Hypothalamus (tissue), 51 donors: ENCODE results near the gene NELL1.

Experiments used
- DNase-seq, 51 donors: peaks; one replicate each; lab custom pipeline; 2025; lab: John Stamatoyannopoulos, UW

The NELL1 gene

DNA sequence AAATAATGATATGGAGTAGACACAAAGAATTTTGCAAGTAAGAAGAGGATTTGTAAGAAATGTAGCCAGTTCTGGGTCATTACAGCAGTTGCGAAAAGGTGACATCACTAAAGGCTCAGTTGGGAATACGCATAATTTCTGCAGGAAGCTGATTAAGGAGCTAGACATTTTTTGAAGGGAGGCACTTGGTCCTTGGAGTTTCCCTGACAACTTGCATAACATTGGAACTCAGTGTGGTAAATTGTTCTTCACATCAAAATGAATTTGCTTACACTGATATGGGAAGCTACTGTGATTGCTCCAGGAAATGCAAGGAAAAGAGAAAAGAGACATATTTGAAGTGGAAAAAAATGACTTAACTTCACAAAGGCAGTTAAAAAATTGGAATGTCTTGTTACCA, 626.1 kb downstream of the NELL1 start:
- DNase-seq = no peak

DNA sequence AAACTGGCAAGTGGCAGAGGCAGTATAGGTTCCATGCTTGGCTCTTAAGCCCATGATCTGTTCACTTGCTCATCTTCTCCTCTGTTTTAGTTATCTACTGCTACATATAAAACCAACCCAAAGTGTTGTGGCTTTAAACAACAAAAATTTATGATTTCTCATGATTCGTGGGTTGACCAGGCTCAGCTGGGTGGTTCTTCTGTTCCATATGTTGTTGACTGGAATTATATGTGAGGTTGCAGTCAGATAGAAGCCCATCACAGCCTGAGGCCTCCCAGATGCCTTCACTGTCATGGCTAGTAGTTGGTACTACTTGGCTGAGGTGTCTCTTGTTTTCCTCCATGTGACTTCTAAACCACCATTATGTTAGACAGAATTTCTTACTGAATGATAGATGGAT, 632.6 kb downstream of the NELL1 start:
- DNase-seq = no peak

DNA sequence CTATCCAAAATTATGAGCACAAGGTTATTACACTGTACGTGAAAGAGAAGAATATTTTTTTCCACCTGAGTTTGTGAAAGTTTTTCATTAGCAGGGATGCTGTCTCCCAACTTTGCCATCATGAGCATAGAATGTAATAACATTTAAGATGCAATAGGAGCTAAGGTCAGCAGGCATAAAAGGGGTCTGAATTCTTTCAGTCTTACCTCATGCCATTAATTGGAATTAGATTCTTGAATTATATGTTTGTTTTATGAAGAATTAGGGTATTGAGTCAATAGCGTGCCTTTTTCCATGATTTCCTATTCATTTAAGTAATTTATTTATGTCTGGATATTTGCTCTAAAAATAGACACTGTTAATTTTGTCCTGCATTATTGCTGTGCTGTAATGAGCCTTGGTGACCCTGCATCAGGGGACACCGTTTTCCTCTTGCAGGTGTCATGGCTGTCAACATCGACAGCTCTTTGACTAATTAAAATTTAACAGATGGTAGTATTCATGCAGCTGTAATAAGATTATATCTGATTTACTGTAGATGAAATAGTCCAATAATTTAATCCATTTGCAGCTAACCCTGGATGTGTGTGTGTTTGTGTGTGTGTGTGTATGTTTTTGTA, 637.5 kb downstream of the NELL1 start:
- DNase-seq = no peak

DNA sequence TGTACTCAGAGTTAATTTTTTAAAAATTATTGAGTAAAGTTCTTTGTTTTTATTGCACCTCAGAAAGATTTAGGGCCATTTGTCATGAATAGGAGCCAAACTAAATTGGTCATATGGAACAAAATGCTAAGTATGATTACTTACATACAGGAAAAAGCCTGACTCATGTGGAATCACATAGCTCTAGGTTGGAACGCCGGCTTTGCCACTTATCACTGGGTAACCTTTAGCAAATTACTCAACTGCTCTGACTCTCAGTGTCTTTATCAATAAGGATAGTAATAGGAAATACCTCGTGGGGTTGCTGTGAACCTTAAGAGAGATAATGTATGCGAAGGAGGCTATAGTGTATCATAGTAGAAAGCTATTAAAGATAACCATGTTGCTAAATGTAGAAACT, 638.5 kb downstream of the NELL1 start:
- no peak for DNase-seq

DNA sequence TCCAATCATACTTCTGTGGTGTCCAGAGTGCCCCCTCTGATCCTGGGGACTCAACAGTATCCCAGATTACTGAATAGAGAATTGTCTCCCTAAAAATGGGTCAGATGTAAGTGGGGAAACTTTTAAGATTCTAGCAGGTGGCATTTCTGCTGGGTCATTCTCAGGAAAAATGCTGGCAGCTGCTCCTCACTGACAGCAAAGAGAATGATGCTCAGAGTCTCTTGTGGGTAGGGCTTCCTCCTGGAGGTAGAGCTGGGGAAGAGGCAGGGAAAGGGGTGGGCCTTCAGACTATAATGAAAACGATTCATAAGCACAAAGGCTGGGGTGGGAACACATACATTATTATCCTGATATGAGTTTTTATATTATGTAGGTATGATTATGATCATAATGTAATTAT, 647.2 kb downstream of the NELL1 start:
- no peak for DNase-seq

DNA sequence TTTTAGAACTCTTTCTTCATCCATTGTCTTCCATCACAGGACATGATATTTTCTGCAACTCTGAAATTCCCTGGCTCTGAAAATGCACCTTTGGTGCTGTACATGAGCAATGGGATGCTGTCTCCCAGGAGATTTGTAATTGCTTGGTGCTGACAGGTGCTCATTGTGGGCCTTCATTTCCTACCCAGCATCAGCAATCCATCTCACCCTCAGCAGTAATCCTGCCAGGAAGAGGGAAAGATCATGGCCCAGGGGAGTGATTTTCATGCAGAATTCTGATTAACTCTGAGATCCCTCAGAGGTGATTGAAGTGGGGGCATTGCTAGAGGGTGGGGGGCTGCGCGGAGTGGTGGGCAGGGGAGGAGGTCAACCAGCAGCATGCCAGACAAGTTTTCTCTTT, 651.7 kb downstream of the NELL1 start:
- DNase-seq = no peak

DNA sequence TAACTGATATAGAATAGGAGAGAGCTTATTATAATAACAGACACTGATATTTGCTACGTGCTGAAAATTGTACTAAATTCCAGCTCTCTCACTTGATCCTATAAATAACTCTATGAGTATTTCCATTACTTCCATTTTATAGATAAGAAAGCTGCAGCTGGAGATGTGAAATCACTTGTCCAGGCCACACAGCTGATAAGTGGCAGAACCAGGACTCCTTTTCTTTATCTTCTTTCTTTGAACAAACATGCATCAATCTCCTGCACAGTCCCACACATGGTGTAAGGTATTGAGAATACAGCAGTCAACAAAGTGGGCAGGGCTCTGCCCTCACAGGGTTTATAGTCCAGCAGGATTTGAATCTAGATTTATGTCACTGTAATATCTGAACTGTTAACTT, 652.1 kb downstream of the NELL1 start:
- DNase-seq = no peak

DNA sequence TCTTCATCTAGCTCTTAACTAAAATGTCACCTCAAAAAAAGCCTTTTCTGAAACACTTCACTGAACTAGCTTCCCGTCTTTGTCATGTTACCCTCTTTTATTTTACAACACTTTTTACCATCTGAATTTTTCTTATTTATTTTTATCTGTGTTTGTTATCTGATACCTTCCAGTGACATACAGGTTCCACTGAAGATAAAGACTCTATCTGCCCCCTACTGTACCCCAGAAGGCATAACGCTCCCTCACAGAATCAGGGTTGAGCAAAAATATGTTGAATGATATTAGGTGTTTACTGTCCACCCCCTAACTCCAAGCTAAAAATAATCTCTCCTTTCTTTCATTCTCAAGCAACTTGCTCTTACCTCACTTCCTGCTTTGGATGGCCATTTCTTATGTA, 654.2 kb downstream of the NELL1 start:
- no peak for DNase-seq

DNA sequence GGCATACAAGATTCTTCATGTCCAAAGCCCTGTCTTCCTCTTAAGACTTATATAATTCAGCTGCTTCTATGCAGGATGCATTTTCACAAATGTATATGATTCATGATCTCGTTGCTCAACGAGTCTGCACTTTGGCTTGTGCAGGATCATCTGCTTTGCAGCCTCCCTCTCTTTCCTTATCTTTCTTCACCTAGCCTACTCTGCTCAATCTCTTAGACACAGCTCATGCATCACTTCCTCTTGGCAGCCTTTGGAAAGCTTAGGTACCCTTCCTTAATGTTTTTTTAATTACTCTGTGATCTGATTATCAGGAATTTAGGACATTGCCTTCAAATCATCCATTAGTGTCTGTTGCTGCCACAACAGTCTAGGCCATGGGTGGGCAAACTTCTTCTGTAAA, 673.8 kb downstream of the NELL1 start:
- DNase-seq = no peak

DNA sequence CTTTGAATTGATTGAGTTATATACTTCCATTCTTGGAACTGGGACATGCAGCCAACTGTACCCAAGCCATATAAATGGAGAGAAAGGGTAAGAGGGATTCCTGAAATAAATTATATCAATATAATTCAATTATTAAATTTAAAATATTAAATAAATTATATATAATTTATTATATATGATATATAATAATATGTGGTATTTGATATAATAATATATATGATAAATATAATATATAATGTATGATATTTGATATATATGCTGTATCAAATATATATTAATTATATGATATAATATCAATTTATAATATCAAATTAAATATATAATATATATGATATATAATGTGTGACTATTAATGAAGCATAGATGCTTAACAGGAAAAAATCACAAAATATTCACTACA, 677.0 kb downstream of the NELL1 start:
- no peak for DNase-seq

DNA sequence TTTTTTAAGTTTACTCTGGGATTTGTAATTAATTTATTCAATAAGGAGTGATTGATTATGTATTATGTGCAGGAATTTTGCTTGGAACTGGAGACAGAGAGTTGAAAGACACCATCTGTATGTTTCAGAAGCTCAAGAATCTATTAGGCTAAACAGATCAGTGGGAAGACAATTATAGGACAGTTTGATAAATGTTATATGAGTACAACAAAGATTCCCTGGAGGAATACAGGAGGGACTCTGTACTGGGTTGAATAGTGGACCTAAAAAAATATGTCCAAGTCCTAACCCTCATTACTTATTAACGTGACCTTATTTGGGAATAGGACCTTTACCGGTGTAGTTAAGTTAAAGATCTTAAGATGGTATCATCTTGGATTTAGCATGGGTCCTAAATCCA, 681.2 kb downstream of the NELL1 start:
- DNase-seq = no peak

DNA sequence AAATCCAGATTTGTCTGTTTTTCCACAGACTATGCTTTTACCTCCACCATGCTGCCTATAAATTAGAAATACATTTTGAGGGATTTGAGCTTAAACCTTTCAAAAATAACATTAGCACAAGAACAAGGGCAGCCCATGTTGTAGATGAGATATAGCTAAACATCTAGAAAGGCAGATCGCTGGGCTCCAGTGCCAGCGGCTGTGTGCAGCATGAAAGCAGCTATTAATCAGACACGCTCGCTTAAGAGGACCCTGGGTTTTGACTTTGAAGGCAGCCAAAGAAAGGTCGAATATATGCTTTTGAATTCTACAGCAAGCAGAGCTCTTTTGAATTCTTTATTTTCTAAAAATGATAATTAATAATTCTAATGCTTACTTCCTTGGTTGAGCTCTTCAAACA, 684.0 kb downstream of the NELL1 start:
- DNase-seq = no peak

DNA sequence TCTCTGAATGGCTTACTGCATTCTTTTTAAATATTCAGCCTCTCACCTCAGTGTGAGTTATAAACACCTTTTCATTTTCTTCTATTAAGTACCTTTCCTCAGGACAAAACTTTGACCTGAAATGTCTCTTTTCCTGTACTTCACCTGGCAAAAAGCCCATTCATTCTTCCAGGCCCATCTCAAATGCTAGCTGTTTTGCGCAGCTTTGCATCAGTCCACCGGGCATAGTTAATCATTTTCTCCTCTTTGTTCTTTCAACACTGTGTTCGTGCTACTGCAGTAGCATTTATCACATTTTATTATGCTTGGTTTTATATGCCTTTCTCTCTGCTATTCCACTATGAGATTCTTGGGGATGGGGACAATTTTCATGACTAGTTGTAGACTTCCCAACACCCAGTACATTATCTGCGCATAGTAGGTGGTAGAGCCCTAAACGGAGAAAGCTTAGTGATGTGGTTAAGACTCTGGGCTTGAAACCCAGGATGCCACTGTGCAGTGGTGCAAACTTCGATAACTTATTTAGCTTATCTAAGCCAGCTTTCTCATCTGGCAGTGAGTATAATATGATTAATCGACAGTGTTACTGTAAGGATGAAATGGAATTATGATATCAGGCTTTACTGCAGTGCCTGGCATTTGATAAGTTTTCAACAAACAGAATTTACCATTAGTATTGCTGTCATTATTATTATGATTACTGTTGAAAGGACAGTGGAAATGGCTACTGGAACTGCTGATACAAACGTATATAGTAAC, 695.7 kb downstream of the NELL1 start:
- no peak for DNase-seq

DNA sequence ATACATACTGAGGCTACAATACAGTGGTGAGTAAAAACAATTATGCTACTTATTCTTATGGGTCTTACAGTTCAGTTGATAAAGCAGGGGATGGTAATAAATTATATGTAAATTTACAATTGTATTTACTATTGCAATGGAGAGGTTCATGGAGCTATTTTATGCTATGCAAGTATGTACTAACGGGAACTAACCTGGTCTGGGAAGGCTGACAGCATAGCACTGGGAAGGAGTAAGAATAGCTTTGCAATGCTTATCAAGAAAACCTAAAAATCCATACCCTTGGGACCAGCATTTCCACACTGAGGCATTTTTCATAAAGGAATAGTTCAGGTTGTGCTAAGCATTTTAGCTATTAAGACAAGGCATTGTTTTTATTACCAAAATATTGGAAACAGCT, 700.6 kb downstream of the NELL1 start:
- no peak for DNase-seq

DNA sequence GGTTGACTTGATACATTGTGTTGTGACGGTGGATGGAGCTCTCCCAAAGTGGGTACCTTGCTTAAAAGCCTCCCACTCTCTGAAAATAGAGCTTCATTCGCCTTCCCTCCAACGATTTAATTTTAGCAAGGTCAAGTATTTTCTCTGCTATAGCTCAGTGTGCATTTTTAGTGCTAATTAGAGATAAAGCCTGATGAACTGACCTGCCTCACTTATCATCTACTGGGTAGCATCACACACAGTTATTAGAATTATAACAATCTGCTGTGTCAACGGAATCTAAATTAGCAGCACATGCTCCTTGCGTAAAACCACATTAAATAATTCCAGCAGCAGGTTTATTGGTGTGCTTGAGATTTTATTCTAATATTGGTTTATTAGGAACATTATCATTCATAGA, 701.7 kb downstream of the NELL1 start:
- no peak for DNase-seq

DNA sequence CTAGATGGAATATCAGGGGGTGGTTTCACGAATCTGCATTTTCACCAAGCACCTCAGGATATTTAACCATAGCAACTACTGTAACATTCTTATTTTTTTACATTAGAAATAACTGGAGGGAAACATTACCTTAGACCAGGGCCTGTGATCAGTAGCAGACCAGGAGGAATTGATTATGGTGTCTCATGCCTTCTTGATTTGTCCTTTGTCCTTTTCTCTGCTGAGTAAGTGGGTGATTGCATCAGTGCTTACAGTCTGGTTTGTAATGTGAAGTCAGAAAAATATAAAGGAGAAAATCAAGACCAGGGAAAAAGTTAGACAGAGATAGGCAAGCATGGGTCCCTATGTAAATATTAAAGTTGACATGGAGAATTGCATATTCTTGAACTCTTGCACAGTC, 703.3 kb downstream of the NELL1 start:
- no peak for DNase-seq

DNA sequence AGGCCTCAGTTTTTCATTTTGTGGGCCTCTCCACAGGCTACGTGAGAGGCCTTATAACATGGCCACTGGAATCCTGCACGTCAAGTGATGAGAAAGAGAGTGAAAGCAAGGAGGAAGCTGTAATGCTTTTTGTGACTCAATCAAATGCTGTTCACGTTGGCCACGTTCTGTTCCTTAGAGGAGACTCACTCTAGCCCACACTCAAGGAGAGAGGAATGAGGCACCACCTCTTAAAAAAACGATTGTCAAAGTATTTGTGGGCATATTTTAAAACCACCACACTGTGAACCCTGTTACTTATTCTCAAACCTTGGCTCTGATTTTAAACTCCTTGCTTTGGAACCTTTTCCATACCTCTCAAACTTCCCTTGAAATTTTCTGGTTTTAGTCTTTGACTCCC, 705.0 kb downstream of the NELL1 start:
- no peak for DNase-seq

DNA sequence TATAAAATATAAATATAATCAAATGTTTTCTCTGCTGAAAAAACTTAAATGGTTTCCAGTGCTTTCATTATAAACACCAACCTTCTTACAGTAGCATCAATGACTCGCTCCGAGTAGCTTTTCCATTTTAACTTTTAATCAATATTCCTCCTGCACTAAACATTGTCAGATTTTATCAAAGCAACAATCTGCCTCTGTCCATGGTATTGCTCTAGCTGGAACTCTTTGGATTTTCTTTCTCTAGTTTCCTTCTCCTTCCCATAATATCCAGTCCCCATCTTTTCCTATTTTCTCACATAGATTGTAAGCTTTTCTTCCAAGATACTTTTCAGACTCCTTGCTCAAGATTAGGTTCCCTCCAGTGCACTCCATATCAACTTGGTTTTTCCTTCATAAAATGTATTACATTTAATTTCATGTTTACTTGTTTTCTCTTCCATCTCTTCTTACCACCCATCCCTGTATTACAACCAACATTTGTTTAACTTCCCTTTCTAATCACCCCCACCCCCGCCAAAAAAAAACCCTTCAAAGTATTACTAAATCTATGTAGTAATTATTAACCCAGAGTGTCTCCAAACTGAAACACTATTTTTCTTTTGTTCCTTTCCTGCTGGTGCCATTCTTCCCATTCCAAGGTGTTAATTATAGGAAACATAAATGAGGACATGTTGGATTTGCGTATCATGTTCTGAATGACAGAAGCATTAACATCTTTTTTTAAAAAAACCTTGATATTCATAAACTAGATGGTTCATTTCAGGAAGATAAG, 716.5 kb downstream of the NELL1 start:
- DNase-seq = no peak

DNA sequence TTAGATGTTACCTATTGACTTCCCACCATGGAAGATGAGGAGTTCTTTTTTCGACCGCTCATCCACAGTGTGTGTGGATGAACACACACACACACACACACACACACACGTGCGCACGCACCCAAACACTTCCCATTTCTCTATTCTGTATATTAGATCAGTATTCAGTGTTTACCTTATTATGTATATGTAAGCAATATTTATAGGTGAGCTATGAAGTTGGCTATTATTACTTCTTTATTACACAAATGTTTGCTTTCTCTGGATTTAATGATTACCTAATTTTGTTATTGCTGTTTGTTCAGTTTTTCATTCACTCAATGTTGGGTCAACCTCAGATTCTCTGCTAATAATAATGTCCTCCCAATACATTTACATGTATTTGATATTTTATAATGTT, 721.0 kb downstream of the NELL1 start:
- no peak for DNase-seq

DNA sequence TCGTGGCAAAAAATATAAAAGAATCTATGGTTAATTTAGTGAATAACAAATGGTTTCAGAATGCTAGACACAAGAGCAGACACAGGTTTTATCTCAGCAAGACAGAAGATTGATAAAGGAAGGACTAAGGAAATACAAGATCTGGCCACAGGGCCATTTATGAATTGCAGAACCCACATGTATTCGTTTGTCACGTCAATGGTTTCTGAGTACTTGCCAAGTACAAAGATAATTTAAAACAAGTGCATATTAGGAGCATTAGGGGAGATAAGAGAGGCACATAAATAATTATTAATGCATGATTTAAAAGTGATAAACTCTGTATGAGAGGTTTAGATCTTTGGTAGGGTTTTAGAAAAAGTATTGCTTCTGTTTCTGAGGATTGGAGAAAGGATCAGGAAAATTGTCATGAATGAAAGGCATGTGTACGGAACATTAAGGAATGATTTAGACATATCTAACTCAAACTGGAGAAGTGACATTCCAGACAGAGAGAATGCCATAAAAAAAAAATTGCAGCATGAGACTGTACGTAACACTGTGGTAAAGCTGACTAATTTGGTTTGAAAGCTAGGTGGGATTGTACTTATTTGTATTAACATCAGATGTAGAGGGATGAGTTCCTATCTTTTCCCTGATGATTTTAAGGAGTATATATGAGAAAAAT, 727.1 kb downstream of the NELL1 start:
- DNase-seq = no peak

DNA sequence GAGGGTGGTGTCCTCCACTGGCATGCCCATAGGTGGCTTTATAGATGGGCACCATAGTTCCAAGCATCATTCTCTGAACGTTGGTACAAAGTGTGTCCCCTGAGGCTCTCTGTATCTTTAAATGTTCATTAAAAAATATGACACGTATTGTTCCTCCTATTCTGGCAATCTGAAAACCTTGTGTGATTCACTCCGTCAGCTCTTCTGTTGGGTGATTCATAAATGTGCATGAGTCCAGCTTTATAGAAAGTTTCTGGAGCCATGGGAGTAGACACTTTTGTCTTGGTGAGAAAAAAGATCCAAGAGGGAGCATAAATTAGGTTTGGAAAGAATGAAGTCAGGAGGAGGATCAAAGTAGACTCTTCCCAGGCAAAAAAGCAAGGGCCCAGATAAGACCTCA, 728.8 kb downstream of the NELL1 start:
- no peak for DNase-seq

DNA sequence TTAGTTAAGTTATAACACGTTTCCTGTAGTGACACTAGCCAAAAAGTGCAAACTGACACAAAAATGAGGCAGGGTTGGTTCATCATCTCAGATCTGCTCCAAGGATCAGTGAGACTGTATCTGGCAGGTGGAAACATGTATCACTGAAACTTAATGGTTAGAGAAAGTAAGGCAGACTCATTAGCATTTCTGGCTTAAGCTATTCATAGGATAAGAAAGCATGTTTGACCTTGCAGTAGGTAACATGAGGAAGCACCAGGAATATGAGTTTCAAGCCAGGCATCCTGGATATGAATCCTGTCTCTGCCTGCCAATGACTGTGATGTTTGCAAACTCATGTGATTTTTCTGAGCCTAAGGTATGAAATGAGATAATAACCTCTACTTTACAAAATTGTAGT, 732.1 kb downstream of the NELL1 start:
- DNase-seq = no peak
